Stimulated activated CD8-positive, alpha-beta memory T cell treated with anti-CD3 and anti-CD28 coated beads, Interleukin-12 subunit alpha, Interleukin-12 subunit beta, amount 100 ng/mL, for 4 hours (primary cell): ENCODE data around the gene KRTAP6-3.

ENCODE experiments used
- DNase-seq: peaks from one replicate; pipeline ENCODE4 v3.0.0-alpha.2; 2020; ENCODE audit warnings: low read depth

KRTAP6-3 gene, protein sequence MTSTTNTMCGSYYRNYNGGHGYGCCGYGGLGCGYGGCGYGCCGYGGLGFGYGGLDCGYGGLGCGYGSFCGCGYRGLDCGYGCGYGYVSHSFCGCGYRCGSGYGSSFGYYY

DNA sequence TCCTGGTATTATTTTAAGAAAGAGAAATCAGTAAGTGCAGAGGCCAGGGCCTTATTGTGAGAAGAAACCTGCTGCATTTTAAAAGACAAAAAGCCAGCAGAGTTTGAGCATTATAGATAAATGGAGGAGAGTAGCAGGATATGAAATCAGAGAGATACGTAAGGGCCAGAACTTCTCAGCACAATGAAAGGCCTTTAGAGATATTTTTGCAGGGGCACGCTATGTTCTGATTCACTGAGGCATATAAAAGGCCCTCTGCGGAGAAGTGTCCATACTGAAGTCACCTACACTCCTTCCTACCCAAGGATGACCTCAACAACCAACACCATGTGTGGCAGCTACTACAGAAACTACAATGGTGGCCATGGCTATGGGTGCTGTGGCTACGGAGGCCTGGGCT lies at the start of gene KRTAP6-3:
Gene KRTAP6-3, plus strand, starts transcription at position 301 of the 400 bp plus-strand sequence. Its CDS starts 6 bp downstream, at position 307.
- no peak for DNase-seq

DNA sequence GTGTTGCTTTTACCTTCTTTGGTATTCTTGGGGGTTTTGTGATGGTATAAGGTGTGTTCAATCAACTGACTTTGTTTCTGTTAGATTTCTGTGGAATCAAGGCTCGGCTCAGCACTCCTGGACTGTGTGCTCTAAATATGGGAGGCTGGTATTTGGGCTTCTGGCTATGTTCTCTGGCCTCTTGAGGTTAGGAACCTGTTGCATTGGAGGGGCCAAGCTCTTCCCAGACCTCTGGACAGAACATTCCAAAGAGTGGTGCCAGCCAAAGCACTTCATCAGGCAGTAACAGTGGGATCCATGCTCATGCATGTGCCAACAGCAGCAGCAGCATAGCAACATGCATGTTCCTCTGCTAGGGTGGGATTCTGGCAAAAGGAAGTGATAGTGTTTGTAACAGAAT lies 39.5 kb upstream of the KRTAP6-3 start:
- DNase-seq, result no peak

DNA sequence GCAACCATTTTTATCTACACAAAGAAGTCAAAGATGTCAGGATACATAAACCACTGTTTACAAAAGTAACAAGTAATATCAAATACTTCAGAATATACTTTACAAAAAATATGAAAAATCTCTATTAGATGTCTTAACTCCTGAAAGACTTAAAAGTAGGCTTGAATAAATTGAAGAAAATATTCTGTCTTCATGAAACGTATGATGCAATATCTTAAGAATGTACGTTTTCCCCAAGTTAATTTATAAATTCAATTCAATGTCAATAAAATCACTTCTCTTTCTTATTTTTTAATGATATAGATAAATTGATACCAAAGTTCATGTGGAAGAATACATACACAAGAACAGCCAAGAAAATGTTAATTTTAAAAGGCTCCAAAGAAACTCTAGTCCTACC lies 37.1 kb upstream of the KRTAP6-3 start:
- DNase-seq, result no peak

DNA sequence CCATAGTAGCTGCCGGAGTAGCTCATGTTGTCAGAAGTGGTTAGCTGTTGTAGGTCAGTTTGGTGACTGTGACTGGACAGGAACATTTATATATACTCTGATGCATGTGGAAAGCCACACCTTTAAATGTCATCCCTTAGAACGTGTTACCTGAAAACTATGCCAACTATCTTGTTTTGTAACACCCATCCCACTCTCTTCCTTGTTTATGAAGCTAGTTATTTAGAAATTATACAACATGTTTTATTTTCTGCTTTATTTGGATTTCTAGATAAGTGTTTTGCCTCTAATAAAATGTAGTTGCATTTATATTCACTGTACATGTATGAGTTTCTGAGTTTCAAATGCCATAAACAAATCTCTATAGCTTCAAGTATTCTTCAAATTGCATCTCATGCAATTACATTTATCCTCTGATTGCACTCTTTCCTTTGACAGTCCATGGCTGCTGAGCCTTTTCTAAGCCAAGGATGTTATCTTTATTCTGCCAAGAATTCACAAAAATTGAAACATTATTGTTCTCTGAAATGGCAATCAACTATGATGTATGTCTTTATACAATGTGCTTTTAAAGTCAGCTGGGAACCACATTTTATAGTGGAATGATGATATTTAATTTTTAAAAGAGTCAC lies 30.9 kb upstream of the KRTAP6-3 start, which contains the start of gene KRTAP19-7:
Gene KRTAP19-7, minus strand, starts transcription at position 51 of the 632 bp plus-strand sequence. Its CDS starts 25 bp downstream, at position 26.
- no peak for DNase-seq

DNA sequence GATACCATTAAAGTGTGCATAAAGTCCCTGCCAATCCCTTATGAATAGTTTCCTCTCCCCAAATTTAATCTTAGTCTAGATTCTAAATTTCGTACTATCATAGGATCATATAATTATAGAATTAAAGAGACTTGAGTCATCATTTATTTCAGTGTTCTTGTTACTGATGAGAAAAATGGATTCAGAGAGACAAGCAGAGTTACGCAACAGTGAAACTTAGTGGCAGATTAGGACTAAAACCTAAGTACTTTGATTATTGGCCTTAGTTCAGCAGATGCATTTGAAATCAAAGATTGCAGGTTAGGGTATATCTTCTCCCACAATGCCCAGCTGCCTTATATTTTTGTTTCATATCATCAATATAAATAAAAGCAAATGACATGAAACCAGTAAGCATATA lies 30.3 kb upstream of the KRTAP6-3 start:
- no peak for DNase-seq

DNA sequence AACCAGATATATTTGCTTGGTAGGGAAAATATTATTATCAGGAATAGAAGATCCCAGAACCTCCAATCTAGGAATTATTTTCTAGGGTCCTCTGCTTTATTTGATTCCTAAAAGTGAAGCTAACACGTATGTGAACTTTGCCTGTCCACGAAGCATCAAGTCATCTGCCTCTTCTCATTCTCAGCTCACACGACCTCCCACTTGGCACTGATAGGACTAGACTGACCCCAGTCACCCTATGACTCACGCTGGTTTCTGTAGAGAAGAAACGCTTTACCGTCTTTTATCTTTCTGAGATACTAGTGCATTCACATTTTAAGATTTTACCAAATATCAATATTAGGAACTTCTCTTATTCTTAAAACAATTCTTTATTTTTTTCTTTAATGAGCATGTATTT lies 29.2 kb upstream of the KRTAP6-3 start:
- no peak for DNase-seq

DNA sequence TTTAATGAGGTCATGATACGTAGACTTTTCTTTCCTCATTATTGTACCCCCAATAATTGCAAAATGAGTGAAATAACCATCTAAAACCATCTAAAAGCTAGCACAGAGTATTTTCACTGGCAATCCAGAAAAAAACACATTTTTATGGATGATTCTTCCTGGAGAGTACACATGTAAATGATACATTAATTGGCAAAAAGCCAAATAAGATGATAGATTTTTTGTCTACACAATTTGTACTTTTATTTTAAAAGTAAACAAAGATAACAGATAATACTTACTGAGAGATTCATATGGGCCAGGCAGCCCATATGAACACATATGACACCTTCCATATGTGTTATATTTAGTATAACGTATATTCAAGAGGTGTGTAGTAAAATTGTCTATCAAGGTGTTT lies 28.6 kb upstream of the KRTAP6-3 start:
- DNase-seq, result no peak

DNA sequence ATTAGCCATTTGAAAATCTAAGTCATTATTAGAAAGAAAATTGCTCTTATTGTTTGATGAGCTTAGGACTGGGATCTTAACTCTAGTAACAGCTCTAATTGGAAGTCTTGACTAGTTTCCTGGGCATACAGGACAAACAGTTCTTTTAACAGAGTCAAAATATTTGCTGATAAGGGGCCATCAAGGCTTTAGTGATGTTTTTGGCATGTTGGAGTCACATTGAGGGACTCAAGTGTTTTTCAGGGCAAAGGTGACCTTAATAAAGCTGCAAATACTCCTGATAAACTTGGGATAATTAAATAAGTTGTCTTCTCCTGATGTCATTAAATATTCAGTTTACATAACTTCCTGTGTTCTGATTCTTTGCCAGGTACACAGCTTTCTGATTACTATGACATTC lies 24.6 kb upstream of the KRTAP6-3 start:
- DNase-seq, result no peak

DNA sequence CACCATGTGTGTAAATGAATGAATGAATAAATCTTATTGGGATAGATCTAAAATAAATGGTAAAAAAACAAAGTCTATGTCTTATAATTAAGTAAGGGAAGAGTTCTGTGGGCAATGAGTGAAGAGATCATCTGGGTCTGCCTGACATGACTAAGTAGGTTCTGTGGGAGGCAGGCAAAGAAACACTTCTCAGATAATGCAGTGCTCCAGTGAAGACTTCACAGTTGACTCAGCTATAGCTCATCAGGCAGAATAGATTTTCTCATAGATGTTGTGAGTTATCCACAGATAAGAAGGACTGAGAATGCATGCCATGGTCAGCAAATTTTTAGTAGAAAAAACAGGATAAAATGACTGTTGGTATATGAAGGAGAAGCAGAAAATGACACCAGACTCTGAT lies 14.5 kb upstream of the KRTAP6-3 start:
- no peak for DNase-seq

DNA sequence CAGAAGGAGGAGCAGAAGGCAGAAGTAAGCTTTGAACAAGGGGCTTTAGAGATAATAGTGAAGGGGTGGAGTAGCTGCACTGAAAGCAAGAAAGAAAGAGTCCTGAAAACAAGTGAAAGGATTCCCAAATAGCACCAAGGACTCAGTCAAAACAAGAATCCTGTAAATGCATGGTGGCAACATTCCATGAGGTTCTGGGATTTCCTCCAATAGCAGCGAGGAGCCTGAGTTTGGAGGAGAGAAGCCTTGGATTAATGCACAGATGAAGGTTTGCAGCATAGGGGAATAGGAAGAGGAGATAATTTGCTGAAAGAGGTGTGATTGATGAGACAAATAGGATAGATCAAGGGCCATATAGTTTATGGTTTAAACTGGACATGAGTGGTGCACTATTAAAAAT lies 12.9 kb upstream of the KRTAP6-3 start:
- no peak for DNase-seq

DNA sequence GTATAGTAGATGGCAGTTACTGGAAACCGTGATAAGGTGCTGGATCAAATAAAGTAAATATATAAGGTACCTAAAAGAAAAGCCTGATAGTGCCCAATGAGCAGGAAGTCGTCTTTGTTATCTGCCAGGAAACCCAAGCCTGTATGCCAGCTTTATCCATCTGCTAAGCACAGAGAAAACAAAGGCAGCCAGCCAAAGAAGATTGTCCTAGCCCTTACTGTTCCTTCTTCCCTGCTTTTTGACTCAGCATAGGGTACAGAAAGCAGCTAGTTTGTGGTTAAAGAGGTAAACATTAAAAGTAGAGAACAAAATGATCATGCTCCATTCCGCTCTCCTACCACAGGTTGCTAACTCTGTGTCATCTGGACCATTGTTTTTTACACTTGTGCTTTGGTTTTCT lies 12.1 kb upstream of the KRTAP6-3 start:
- no peak for DNase-seq

DNA sequence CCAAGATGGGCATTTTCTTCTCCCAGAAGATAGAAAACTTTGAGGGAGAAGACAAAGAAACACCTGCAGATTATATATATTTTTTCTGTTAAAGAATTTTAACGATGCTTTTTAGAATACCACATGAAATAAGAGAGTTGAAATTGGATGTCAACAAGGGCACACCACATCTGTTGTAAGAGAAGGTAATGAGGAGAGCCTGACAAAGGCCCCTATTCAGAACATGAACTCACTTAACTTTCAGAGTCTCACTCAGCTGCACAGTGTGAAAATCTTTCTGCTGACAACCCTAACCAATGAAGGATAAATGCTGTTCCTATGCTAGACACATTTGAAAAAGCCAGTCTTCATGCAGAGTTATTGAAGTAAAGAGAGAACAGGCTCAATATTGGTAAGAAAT lies 9.4 kb upstream of the KRTAP6-3 start:
- no peak for DNase-seq

DNA sequence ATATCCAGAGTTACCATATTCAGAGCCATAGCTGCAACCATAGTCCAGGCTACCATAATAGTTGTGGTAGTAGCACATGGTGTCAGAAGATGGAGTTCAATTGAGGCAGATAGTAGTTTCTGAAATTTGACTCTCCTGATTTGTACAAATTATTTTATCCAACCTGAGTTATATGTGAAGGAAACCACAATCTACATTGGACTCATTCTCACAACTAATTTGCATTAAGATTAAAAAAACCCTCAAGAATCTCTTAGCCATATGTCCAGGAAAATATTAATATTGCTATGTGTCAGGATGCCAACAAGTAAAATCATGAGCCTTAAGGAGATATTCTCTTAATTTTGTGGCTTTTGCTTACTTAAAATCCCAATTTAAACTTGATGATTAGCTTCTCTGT lies 1.9 kb upstream of the KRTAP6-3 start, which contains the start of gene KRTAP22-2:
Gene KRTAP22-2, minus strand, starts transcription at position 101 of the 400 bp plus-strand sequence.
- no peak for DNase-seq

DNA sequence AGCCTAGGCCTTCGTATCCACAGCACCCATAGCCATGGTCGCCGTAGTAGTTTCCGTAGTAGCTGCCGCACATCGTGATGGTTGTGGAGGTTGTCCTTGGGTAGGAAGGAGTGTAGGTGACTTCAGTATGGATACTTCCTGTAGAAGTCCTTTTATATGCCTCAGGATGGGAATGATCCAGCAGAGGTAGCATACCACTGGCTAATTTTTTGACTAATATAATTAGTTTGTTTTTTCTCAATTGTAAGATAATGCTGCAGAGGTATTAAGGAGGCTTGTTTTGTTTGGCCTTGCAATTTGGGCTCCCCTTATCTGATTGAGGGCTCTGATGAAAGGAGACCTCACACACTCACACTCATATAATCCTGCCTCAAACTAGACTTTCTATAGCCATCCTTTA lies 6.6 kb downstream of the KRTAP6-3 start, which contains the start of gene KRTAP6-2:
Gene KRTAP6-2, minus strand, starts transcription at position 101 of the 400 bp plus-strand sequence. Its CDS starts 28 bp downstream, at position 73.
- DNase-seq, result no peak

DNA sequence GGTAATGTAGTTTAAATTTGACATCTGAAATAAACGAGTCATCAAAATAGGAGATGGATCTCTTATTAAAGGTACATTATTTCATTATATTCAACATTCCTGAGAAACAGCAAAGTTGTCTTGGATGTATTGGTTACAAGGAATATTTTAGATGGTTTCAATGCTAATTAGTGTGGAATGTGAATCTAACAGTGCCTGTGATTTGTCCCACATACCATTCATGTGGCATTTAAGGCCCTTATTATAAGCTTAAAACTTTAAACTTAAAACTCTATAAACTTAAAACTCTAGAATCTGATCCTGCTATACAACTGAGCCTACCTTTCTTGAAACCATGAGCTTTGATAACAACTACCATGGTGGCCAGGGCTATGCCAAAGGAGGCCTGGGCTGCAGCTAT lies 8.5 kb downstream of the KRTAP6-3 start, which contains the start of gene KRTAP22-1:
Gene KRTAP22-1, plus strand, starts transcription at position 301 of the 400 bp plus-strand sequence.
- no peak for DNase-seq

DNA sequence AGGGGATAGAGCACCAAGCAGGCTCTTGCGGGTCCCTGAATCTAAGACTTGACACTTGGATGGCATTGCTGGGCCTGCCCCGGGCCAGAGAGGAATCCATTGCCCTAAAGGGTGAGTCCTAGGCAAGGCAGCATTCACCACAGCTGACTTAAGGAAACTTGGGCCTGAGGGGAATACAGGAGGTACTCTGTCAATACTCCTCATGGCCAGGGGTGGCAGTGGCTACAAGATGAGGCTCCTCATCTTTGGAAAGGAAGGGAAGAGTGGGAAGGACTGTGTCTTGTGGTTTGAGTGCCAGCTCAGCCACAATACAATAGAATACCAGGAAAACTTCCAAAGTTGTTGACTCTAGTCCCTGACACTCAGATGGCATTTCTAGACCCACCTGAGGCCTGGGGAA lies 13.7 kb downstream of the KRTAP6-3 start:
- DNase-seq, result no peak

DNA sequence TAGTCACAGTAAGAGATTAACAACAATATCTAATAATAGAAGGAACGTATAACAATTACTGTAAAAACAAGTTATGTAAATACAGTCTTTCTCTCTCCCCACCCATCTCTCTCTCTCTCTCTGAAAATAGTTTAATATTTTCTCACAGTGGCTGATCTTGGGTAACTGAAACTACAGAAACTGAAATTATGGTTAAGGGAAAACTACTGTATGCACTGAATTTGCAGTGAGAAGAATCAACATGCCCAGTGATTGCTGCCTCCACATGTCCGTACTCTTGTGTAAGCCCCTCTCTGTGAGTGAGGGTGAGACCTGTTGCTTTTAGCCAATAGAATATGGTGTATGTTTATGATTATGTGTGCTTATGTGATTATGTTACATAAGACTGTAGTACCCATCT lies 19.9 kb downstream of the KRTAP6-3 start:
- no peak for DNase-seq

DNA sequence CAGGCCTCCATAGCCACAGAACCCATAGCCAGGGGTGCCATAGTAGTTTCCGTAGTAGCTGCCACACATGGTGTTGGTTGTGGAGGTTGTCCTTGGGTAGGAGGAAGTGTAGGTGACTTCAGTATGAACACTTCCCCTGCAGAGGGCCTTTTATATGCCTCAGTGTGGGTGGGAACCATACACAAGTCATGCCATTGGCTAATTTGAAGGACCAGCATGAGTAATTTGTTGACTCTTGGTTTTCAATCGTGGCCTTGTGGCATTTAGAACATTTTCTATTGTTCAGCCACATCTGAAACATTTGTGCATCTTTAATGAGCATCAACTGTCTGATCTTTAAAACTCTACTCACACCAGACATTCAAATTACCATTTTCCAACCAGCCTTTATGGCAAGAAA lies 21.6 kb downstream of the KRTAP6-3 start, which contains the start of gene KRTAP6-1:
Gene KRTAP6-1, minus strand, starts transcription at position 95 of the 400 bp plus-strand sequence. Its CDS starts 26 bp downstream, at position 69.
- no peak for DNase-seq

DNA sequence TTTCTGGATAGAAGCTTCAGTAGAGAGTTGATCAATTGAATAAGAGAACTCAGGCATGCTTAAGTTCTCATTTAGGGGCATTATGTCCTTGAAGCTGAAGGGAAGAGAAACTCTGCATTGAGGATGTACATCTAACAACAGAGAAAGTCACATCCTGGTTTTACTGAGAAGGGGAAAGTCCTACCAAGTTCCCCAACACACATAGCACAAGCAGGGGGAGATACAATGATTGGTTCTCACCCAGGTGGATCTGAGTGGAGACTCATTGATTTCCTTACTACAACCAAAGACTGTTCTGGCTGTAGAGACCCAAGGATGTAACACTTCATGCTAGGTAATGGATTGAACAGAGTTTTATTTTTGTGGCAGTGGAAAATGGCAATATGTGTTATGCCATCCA lies 23.0 kb downstream of the KRTAP6-3 start:
- no peak for DNase-seq

DNA sequence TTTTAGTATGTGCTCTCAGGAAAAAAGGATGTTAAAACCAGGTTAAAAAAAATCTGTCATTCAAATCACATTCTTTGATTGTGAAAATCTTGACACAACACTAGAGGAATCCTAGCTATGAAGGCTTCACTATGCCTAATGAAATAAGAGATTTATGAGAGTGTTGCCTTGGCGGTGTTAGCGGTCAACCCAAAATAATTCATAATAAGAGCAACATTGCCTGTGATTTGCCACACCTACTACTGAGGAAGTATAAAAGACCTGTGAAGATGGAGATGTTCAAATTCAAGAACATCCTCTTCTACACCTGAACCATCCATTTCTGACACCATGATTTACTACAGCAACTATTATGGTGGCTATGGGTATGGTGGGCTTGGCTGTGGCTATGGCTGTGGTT lies 23.9 kb downstream of the KRTAP6-3 start, which contains the start of gene KRTAP20-1:
Gene KRTAP20-1, plus strand, starts transcription at position 301 of the 400 bp plus-strand sequence. Its CDS starts 30 bp downstream, at position 331.
- no peak for DNase-seq

DNA sequence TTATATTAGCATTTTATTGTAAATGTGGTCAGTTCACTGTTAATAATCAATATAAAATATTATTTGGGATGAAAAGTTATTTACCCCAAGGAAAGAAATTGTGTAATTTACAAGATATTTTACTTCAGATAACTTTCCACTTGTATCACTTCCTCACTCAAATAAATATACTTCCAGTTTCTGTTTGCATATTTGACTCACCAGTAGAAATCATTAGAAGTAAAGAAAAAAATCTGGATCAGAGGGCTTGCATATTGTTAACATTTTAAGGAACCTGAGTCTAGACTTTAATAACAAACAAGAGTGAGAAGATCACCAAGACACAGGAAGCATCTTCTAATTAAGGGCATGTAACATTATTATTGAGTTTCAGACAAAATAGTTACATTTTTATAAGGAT lies 27.8 kb downstream of the KRTAP6-3 start:
- no peak for DNase-seq

DNA sequence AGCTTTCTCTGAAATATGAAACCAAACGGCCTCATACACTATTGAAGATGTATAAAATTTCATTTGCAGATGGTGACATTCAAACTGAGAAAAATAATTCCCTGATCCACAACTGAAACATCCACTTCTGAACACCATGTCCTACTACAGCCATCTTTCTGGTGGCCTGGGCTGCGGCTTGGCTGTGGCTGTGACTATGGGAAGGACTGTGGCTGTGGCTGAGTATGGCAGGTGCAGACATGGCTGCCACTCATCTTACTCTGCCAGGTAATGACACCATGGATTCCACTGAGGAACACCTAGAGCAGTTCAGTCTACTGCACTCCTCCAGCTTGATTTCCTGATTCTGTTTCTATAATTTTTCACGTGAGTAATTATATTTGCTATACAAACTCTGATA lies 28.3 kb downstream of the KRTAP6-3 start, which contains the start of gene KRTAP20-4:
Gene KRTAP20-4, plus strand, starts transcription at position 106 of the 400 bp plus-strand sequence.
- no peak for DNase-seq

DNA sequence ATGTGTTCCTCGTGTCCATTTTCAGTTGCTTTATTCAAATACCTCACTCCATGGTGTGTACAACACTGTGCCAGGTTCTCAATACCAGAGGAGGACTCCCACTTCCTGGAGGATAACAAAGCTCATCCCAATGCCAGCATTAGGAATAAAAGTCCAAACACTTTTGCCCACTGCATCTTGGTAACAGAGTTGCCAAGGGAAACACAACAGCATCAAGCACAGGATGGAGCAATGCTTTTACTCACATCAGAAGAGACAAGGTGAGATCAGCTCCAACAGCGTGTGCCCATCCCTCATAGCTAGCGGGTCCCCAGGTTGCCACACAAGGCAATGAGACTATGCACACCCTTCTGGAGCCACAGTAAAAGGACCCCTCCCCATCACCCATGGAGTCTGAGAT lies 31.1 kb downstream of the KRTAP6-3 start:
- DNase-seq, result no peak
